WTC11 (cell line): ENCODE results near the gene BTN3A1. TPM values are rescaled to one million over a fixed set of nuclear protein-coding genes. Genes with fewer than 3 reads are reported as not detected.
A peak's percentile ranks its signal among the peaks of the same experiment; 100 is the strongest.

Experiments used
- ATAC-seq: fragments of 200-7000 bp; cut with Tn5 transposase; 2 replicates; pipeline ENCODE4 v1.10.0; 2021; ENCODE audit warnings: mild to moderate bottlenecking, moderate library complexity
- CTCF ChIA-PET: fragments of 300-600 bp; sonication (Branson Sonifier 250); formaldehyde crosslinking; loops from one replicate; lab custom pipeline; 2021; ENCODE audit warnings: antibody characterized with exemption; lab: Charles Lee
- POLR2A ChIA-PET: fragments of 350-600 bp; sonication (Branson Sonifier 250); formaldehyde crosslinking; loops from one replicate; lab custom pipeline; 2021; ENCODE audit warnings: antibody characterized with exemption; lab: Charles Lee
- DNase-seq: peaks from one replicate; pipeline ENCODE4 v3.0.0; 2021; ENCODE audit warnings: low spot score
- H3K27ac Mint-ChIP-seq: 2 replicates; pipeline ENCODE4 v1.8.0; 2021; ENCODE audit warnings: mixed read lengths
- H3K27me3 Mint-ChIP-seq: 2 replicates; pipeline ENCODE4 v1.8.0; 2021; ENCODE audit warnings: low read depth, mild to moderate bottlenecking, moderate library complexity, mixed read lengths
- H3K36me3 Mint-ChIP-seq: 2 replicates; pipeline ENCODE4 v1.8.0; 2021; ENCODE audit warnings: mixed read lengths
- H3K4me1 Mint-ChIP-seq: 2 replicates; pipeline ENCODE4 v1.8.0; 2022; ENCODE audit warnings: mixed read lengths
- H3K4me3 Mint-ChIP-seq: 2 replicates; pipeline ENCODE4 v1.8.0; 2021; ENCODE audit warnings: mild to moderate bottlenecking, moderate library complexity, mixed read lengths
- H3K9me3 Mint-ChIP-seq: 2 replicates; pipeline ENCODE4 v1.8.0; 2021; ENCODE audit warnings: mixed read lengths
- CBFB ChIP-seq: sonication (generic); formaldehyde crosslinking; IDR thresholded peaks from 2 replicates; pipeline ENCODE4 v1.8.1; 2022; ENCODE audit warnings: mild to moderate bottlenecking, low read depth, missing genetic modification reagents
- GRHL2 ChIP-seq: fragments of 250-450 bp; sonication (Bioruptor Pico); IDR thresholded peaks from 2 replicates; pipeline ENCODE4 v1.8.0; 2022; ENCODE audit warnings: mild to moderate bottlenecking, moderate library complexity; ENCODE audit not compliant: insufficient replicate concordance, severe bottlenecking
- SMAD3 ChIP-seq: sonication (generic); formaldehyde crosslinking; IDR thresholded peaks from 2 replicates; pipeline ENCODE4 v1.8.0; 2022; ENCODE audit warnings: missing genetic modification reagents, mild to moderate bottlenecking, borderline replicate concordance
- SP1 ChIP-seq: sonication (generic); formaldehyde crosslinking; conservative IDR thresholded peaks from 2 replicates; pipeline ENCODE4 v1.8.1; 2022; ENCODE audit warnings: missing genetic modification reagents
- TCF7 ChIP-seq: sonication (generic); formaldehyde crosslinking; IDR thresholded peaks from 2 replicates; pipeline ENCODE4 v1.8.0; 2022; ENCODE audit warnings: mild to moderate bottlenecking, low read depth, missing genetic modification reagents, moderate library complexity
- TEAD1 ChIP-seq: sonication (generic); formaldehyde crosslinking; IDR thresholded peaks from 2 replicates; pipeline ENCODE4 v1.8.0; 2022; ENCODE audit warnings: mild to moderate bottlenecking, missing genetic modification reagents
- ZNF263 ChIP-seq: sonication (generic); formaldehyde crosslinking; IDR thresholded peaks from 2 replicates; pipeline ENCODE4 v1.8.1; 2022; ENCODE audit warnings: low read depth, mild to moderate bottlenecking, moderate library complexity, missing genetic modification reagents
- total RNA-seq: library from RNA; stranded (reverse); gene quantifications from 3 replicates; pipeline ENCODE4 v1.2.3, GENCODE V29; 2021
- TF ChIP-seq, protein P1 (sequence below): fragments of 250-450 bp; sonication (Bioruptor Pico); IDR thresholded peaks from 2 replicates; pipeline ENCODE4 v1.8.0; 2021; ENCODE audit warnings: mild to moderate bottlenecking
- TF ChIP-seq, protein P2 (sequence below): sonication (generic); formaldehyde crosslinking; IDR thresholded peaks from 2 replicates; pipeline ENCODE4 v1.8.0; 2022; ENCODE audit warnings: mild to moderate bottlenecking, missing genetic modification reagents
- TF ChIP-seq, protein P3 (sequence below): fragments of 250-450 bp; sonication (Bioruptor Pico); IDR thresholded peaks from 2 replicates; pipeline ENCODE4 v1.9.0; 2021; ENCODE audit warnings: mild to moderate bottlenecking
- TF ChIP-seq, protein P4 (sequence below): sonication (generic); formaldehyde crosslinking; IDR thresholded peaks from 2 replicates; pipeline ENCODE4 v1.8.1; 2023; ENCODE audit warnings: mild to moderate bottlenecking, missing genetic modification reagents
- TF ChIP-seq, protein P5 (sequence below): sonication (generic); formaldehyde crosslinking; conservative IDR thresholded peaks from 2 replicates; pipeline ENCODE4 v1.8.1; 2022; ENCODE audit warnings: mild to moderate bottlenecking, missing genetic modification reagents
- TF ChIP-seq, protein P6 (sequence below): sonication (generic); formaldehyde crosslinking; IDR thresholded peaks from 2 replicates; pipeline ENCODE4 v1.8.1; 2023; ENCODE audit warnings: mild to moderate bottlenecking, moderate library complexity, missing genetic modification reagents
- TF ChIP-seq, protein P7 (sequence below): fragments of 250-450 bp; sonication (Bioruptor Pico); IDR thresholded peaks from 2 replicates; pipeline ENCODE4 v1.9.0; 2021; ENCODE audit warnings: mild to moderate bottlenecking, borderline replicate concordance

BTN3A1 gene
- total RNA-seq, 1 experiment from 2014 or later: 4.5 TPM

DNA sequence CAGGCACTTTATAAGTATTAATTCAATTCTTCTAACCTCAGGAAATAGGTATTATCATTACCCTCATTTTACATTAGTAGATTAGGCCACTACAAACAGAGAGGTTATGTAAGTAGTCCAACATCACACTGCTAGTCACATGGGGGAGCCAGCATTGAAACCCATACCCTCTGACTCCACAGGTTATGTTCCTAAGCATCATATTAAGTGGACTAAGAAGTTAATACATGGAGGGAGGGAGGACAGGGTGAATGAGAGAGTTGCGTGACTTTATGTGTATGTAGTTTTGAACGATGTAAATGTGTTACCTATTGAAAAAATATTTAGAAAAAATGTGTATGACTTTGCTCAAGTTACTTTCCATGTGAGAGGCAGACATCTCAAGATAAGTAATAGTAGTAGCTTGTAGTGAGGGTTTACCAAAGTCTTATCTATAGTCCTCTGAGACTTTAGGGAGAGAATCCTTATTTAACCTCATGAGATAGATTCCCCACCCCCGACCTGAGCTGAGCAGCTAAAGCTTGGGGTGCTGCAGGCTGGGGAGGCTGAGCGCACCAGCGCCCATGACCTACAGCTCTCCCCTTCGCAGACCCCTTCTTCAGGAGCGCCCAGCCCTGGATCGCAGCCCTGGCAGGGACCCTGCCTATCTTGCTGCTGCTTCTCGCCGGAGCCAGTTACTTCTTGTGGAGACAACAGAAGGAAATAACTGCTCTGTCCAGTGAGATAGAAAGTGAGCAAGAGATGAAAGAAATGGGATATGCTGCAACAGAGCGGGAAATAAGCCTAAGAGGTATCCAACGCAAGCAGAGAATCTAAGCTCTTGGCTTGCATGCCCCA lies 29.5 kb upstream of the BTN3A1 start:
- Mint-ChIP-seq H3K27me3 (peaks cover 18% of the 10 kb centered on the region), H3K36me3 (no peaks in the 10 kb centered on the region), H3K9me3 (no peaks in the 10 kb centered on the region), H3K27ac (no peak overlapping the region), H3K4me3 (no peak overlapping the region), H3K4me1 (peaks cover 5% of the 10 kb centered on the region)
- ATAC-seq (no peak; the same call in 1 of the 2 replicates), DNase-seq (no peak)
- TF ChIP-seq GRHL2 (no peak), TCF7 (CRISPR knock-in tag) (no peak), CBFB (CRISPR knock-in tag) (no peak)
- TF ChIP-seq, protein P1, sequence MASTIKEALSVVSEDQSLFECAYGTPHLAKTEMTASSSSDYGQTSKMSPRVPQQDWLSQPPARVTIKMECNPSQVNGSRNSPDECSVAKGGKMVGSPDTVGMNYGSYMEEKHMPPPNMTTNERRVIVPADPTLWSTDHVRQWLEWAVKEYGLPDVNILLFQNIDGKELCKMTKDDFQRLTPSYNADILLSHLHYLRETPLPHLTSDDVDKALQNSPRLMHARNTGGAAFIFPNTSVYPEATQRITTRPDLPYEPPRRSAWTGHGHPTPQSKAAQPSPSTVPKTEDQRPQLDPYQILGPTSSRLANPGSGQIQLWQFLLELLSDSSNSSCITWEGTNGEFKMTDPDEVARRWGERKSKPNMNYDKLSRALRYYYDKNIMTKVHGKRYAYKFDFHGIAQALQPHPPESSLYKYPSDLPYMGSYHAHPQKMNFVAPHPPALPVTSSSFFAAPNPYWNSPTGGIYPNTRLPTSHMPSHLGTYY: no peak
- TF ChIP-seq, protein P2, sequence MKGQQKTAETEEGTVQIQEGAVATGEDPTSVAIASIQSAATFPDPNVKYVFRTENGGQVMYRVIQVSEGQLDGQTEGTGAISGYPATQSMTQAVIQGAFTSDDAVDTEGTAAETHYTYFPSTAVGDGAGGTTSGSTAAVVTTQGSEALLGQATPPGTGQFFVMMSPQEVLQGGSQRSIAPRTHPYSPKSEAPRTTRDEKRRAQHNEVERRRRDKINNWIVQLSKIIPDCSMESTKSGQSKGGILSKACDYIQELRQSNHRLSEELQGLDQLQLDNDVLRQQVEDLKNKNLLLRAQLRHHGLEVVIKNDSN: no peak
- TF ChIP-seq, protein P3, sequence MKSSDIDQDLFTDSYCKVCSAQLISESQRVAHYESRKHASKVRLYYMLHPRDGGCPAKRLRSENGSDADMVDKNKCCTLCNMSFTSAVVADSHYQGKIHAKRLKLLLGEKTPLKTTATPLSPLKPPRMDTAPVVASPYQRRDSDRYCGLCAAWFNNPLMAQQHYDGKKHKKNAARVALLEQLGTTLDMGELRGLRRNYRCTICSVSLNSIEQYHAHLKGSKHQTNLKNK: no peak
- TF ChIP-seq, protein P4, sequence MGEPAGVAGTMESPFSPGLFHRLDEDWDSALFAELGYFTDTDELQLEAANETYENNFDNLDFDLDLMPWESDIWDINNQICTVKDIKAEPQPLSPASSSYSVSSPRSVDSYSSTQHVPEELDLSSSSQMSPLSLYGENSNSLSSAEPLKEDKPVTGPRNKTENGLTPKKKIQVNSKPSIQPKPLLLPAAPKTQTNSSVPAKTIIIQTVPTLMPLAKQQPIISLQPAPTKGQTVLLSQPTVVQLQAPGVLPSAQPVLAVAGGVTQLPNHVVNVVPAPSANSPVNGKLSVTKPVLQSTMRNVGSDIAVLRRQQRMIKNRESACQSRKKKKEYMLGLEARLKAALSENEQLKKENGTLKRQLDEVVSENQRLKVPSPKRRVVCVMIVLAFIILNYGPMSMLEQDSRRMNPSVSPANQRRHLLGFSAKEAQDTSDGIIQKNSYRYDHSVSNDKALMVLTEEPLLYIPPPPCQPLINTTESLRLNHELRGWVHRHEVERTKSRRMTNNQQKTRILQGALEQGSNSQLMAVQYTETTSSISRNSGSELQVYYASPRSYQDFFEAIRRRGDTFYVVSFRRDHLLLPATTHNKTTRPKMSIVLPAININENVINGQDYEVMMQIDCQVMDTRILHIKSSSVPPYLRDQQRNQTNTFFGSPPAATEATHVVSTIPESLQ (CRISPR knock-in tag): no peak
- TF ChIP-seq, protein P5, sequence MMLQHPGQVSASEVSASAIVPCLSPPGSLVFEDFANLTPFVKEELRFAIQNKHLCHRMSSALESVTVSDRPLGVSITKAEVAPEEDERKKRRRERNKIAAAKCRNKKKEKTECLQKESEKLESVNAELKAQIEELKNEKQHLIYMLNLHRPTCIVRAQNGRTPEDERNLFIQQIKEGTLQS (CRISPR knock-in tag): no peak
- ChIA-PET POLR2A (no interaction called here), CTCF (interaction anchor here (1.0 to 1.2 kb wide), 2 partner anchors 10 to 31 kb away, joined by 4 to 6 read pairs; partner anchors contain the start of gene BTN2A2)

DNA sequence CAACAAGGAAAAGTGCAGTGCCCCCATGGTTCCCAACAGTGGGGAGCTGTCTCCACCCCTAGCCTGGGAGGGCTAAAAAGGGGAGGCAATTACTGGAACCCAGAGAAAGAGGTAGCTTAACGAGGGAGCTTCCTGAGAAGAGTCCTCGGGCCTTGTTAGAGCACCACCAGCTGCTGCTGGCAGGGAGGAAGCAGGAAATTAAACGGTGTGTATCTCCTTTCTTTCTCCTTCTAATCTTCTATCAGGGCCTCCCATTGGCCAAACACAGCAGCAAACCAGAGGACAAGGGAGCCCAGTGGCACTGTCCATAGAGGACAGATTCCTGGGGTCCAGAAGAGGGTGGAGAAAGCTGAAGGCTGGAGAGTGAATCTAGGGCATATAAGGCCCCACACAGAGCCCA lies 26.8 kb upstream of the BTN3A1 start:
- Mint-ChIP-seq H3K36me3 (no peaks in the 10 kb centered on the region), H3K27ac (peak overlapping the region; percentile 44; the same call in 1 of the 2 replicates), H3K9me3 (no peaks in the 10 kb centered on the region), H3K4me1 (peaks cover 5% of the 10 kb centered on the region), H3K4me3 (no peak overlapping the region), H3K27me3 (peaks cover 15% of the 10 kb centered on the region)
- CTCF ChIA-PET: interaction anchor here (1.5 kb wide), 1 partner anchor 34 kb away, joined by 6 read pairs; no protein-coding TSS in a partner anchor
- DNase-seq: no peak
- POLR2A ChIA-PET: interaction anchor here (0.6 kb wide), 1 partner anchor 594 kb away, joined by 4 read pairs; no protein-coding TSS in a partner anchor
- ATAC-seq: peak; percentile 71
- TF ChIP-seq, protein P6, sequence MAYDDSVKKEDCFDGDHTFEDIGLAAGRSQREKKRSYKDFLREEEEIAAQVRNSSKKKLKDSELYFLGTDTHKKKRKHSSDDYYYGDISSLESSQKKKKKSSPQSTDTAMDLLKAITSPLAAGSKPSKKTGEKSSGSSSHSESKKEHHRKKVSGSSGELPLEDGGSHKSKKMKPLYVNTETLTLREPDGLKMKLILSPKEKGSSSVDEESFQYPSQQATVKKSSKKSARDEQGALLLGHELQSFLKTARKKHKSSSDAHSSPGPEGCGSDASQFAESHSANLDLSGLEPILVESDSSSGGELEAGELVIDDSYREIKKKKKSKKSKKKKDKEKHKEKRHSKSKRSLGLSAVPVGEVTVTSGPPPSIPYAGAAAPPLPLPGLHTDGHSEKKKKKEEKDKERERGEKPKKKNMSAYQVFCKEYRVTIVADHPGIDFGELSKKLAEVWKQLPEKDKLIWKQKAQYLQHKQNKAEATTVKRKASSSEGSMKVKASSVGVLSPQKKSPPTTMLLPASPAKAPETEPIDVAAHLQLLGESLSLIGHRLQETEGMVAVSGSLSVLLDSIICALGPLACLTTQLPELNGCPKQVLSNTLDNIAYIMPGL (CRISPR knock-in tag): no peak
- TF ChIP-seq SP1: no peak
- no peak for TF ChIP-seq TEAD1 (CRISPR knock-in tag)
- TF ChIP-seq, protein P2: no peak
- no peak for TF ChIP-seq GRHL2
- TF ChIP-seq ZNF263 (CRISPR knock-in tag): no peak
- no peak for TF ChIP-seq SMAD3
- TF ChIP-seq, protein P7, sequence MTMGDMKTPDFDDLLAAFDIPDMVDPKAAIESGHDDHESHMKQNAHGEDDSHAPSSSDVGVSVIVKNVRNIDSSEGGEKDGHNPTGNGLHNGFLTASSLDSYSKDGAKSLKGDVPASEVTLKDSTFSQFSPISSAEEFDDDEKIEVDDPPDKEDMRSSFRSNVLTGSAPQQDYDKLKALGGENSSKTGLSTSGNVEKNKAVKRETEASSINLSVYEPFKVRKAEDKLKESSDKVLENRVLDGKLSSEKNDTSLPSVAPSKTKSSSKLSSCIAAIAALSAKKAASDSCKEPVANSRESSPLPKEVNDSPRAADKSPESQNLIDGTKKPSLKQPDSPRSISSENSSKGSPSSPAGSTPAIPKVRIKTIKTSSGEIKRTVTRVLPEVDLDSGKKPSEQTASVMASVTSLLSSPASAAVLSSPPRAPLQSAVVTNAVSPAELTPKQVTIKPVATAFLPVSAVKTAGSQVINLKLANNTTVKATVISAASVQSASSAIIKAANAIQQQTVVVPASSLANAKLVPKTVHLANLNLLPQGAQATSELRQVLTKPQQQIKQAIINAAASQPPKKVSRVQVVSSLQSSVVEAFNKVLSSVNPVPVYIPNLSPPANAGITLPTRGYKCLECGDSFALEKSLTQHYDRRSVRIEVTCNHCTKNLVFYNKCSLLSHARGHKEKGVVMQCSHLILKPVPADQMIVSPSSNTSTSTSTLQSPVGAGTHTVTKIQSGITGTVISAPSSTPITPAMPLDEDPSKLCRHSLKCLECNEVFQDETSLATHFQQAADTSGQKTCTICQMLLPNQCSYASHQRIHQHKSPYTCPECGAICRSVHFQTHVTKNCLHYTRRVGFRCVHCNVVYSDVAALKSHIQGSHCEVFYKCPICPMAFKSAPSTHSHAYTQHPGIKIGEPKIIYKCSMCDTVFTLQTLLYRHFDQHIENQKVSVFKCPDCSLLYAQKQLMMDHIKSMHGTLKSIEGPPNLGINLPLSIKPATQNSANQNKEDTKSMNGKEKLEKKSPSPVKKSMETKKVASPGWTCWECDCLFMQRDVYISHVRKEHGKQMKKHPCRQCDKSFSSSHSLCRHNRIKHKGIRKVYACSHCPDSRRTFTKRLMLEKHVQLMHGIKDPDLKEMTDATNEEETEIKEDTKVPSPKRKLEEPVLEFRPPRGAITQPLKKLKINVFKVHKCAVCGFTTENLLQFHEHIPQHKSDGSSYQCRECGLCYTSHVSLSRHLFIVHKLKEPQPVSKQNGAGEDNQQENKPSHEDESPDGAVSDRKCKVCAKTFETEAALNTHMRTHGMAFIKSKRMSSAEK (CRISPR knock-in tag): no peak
